ENCODE measurements around the gene HSPA1A. TPM values are rescaled to one million over a fixed set of nuclear protein-coding genes. Genes with fewer than 3 reads are reported as not detected.

HSPA1A gene
- total and polyA plus RNA-seq, 9 of the 15 experiments (the other 6 are each of a cell fraction or from before 2014, with no cell fraction given): 2.2 to 273 (median 107) TPM

DNA sequence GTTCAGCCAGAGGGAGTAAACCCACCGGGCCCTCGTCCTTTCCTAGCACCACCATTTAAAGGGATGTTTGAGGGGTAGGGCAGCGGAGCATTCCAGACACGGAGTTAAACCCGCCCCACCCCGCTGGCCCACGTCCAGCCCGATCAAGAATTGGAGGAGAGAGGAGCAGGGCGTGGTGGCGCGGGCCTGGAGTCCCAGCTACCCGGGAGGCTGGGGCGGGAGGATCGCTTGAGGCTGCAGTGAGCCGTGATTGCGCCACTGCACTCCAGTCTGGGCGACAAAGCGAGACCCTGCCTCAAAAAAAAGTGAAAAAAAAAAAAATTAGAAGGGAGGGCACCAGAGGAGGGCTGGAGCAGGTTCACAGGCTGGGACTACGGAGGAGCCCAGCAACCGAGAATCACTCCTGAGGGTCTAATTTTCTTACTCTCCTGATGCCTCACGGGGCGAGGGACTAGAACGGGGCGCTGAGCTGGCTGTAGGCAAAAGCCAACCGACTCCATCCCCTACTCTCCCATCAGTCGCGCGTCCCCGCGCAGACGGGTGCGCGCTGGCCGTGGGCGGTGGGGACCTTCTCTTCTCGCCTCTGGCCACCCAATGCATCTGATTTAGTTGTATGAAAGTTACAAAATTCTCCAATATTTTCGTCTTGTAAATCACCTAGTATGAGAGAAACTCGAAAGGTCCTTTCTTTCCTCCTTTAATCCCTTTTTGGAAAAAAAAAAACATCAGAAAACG, 6.1 kb downstream of the HSPA1A start (continued):
- TF ChIP-seq, protein P1, sequence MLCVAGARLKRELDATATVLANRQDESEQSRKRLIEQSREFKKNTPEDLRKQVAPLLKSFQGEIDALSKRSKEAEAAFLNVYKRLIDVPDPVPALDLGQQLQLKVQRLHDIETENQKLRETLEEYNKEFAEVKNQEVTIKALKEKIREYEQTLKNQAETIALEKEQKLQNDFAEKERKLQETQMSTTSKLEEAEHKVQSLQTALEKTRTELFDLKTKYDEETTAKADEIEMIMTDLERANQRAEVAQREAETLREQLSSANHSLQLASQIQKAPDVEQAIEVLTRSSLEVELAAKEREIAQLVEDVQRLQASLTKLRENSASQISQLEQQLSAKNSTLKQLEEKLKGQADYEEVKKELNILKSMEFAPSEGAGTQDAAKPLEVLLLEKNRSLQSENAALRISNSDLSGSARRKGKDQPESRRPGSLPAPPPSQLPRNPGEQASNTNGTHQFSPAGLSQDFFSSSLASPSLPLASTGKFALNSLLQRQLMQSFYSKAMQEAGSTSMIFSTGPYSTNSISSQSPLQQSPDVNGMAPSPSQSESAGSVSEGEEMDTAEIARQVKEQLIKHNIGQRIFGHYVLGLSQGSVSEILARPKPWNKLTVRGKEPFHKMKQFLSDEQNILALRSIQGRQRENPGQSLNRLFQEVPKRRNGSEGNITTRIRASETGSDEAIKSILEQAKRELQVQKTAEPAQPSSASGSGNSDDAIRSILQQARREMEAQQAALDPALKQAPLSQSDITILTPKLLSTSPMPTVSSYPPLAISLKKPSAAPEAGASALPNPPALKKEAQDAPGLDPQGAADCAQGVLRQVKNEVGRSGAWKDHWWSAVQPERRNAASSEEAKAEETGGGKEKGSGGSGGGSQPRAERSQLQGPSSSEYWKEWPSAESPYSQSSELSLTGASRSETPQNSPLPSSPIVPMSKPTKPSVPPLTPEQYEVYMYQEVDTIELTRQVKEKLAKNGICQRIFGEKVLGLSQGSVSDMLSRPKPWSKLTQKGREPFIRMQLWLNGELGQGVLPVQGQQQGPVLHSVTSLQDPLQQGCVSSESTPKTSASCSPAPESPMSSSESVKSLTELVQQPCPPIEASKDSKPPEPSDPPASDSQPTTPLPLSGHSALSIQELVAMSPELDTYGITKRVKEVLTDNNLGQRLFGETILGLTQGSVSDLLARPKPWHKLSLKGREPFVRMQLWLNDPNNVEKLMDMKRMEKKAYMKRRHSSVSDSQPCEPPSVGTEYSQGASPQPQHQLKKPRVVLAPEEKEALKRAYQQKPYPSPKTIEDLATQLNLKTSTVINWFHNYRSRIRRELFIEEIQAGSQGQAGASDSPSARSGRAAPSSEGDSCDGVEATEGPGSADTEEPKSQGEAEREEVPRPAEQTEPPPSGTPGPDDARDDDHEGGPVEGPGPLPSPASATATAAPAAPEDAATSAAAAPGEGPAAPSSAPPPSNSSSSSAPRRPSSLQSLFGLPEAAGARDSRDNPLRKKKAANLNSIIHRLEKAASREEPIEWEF (CRISPR knock-in tag; IDR thresholded peaks at IDR 0.05): no peak
- TF ChIP-seq MTA2 (IDR thresholded peaks at IDR 0.05; ENCODE audit: low read depth): no peak
- no peak for TF ChIP-seq GATAD2A (IDR thresholded peaks at IDR 0.05)
- TF ChIP-seq ZNF668 (CRISPR knock-in tag; IDR thresholded peaks at IDR 0.05): no peak
- TF ChIP-seq, protein P2, sequence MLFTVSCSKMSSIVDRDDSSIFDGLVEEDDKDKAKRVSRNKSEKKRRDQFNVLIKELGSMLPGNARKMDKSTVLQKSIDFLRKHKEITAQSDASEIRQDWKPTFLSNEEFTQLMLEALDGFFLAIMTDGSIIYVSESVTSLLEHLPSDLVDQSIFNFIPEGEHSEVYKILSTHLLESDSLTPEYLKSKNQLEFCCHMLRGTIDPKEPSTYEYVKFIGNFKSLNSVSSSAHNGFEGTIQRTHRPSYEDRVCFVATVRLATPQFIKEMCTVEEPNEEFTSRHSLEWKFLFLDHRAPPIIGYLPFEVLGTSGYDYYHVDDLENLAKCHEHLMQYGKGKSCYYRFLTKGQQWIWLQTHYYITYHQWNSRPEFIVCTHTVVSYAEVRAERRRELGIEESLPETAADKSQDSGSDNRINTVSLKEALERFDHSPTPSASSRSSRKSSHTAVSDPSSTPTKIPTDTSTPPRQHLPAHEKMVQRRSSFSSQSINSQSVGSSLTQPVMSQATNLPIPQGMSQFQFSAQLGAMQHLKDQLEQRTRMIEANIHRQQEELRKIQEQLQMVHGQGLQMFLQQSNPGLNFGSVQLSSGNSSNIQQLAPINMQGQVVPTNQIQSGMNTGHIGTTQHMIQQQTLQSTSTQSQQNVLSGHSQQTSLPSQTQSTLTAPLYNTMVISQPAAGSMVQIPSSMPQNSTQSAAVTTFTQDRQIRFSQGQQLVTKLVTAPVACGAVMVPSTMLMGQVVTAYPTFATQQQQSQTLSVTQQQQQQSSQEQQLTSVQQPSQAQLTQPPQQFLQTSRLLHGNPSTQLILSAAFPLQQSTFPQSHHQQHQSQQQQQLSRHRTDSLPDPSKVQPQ (CRISPR knock-in tag; IDR thresholded peaks at IDR 0.05; ENCODE audit: borderline replicate concordance): no peak
- no peak for TF ChIP-seq ATF7 (IDR thresholded peaks at IDR 0.05)
- no peak for TF ChIP-seq ATF1 (CRISPR knock-in tag; IDR thresholded peaks at IDR 0.05)
- peak; percentile 38 for TF ChIP-seq ATF1 (tag; IDR thresholded peaks at IDR 0.05)
- no peak for TF ChIP-seq ZNF551 (CRISPR knock-in tag; IDR thresholded peaks at IDR 0.05)
- TF ChIP-seq, protein P3, sequence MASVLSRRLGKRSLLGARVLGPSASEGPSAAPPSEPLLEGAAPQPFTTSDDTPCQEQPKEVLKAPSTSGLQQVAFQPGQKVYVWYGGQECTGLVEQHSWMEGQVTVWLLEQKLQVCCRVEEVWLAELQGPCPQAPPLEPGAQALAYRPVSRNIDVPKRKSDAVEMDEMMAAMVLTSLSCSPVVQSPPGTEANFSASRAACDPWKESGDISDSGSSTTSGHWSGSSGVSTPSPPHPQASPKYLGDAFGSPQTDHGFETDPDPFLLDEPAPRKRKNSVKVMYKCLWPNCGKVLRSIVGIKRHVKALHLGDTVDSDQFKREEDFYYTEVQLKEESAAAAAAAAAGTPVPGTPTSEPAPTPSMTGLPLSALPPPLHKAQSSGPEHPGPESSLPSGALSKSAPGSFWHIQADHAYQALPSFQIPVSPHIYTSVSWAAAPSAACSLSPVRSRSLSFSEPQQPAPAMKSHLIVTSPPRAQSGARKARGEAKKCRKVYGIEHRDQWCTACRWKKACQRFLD (CRISPR knock-in tag; IDR thresholded peaks at IDR 0.05): no peak
- no peak for TF ChIP-seq HDAC6 (IDR thresholded peaks at IDR 0.05; ENCODE audit: low read depth, low read length)
- no peak for TF ChIP-seq ZNF717 (CRISPR knock-in tag; IDR thresholded peaks at IDR 0.05)
- TF ChIP-seq KAT7 (CRISPR knock-in tag; IDR thresholded peaks at IDR 0.05; ENCODE audit: borderline replicate concordance): 0 out of 2 replicates have a peak, but pooled peaks have one; percentile 49
- TF ChIP-seq, protein P4, sequence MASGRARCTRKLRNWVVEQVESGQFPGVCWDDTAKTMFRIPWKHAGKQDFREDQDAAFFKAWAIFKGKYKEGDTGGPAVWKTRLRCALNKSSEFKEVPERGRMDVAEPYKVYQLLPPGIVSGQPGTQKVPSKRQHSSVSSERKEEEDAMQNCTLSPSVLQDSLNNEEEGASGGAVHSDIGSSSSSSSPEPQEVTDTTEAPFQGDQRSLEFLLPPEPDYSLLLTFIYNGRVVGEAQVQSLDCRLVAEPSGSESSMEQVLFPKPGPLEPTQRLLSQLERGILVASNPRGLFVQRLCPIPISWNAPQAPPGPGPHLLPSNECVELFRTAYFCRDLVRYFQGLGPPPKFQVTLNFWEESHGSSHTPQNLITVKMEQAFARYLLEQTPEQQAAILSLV (tag; IDR thresholded peaks at IDR 0.05): no peak
- TF ChIP-seq MTF1 (CRISPR knock-in tag; IDR thresholded peaks at IDR 0.05; ENCODE audit: borderline replicate concordance): no peak
- no peak for TF ChIP-seq ZNF324 (CRISPR knock-in tag; IDR thresholded peaks at IDR 0.05)
- peak; percentile 83 for TF ChIP-seq DMBX1 (CRISPR knock-in tag; IDR thresholded peaks at IDR 0.05; ENCODE audit: borderline replicate concordance)
- peak; percentile 87 for TF ChIP-seq ZNF384 (IDR thresholded peaks at IDR 0.05; ENCODE audit: low read depth, low read length)
